Liver (tissue), 3 donors: Measurements from ENCODE around the gene DNAJC2.

Experiments used
- JUND ChIP-seq, 2 donors: IDR thresholded peaks; 2 replicates each; pipeline ENCODE4 v1.6.1; 2016; ENCODE audit warnings: antibody characterized with exemption in 2 of 2
- SP1 ChIP-seq: IDR thresholded peaks from 2 replicates; pipeline ENCODE4 v1.6.1; 2018; ENCODE audit warnings: antibody characterized with exemption, mild to moderate bottlenecking
- TAF1 ChIP-seq: conservative IDR thresholded peaks from 2 replicates; pipeline ENCODE4 v1.6.1; 2016; ENCODE audit warnings: antibody characterized with exemption, mild to moderate bottlenecking
- TF ChIP-seq, protein P1 (sequence below): fragments of 150-350 bp; IDR thresholded peaks from 2 replicates; pipeline ENCODE4 v1.5.1; 2017; ENCODE audit warnings: improper control_type of control experiment, low read depth, low read length; ENCODE audit not compliant: missing input control
- donor health status: healthy.
- donor health status: healthy.

DNA sequence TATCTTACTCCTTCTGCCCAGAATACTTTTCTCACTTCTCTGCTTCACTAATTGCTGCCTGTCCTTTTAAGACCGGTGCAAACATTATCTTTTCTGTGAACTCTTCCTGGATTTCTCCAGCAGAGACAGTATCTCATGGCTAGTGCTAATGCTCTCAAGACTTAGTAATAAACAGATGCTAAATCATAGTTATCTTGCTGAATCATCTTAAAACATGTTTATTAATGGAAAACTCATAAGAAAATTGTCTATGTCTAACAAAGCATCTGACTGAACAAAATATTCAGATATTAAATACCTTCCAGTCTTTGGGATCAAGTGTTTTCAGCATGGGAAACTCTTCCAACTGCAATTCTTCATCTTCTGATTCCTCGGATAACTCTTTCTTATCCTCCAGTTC, 3.1 kb downstream of the DNAJC2 start:
- TF ChIP-seq, protein P1, sequence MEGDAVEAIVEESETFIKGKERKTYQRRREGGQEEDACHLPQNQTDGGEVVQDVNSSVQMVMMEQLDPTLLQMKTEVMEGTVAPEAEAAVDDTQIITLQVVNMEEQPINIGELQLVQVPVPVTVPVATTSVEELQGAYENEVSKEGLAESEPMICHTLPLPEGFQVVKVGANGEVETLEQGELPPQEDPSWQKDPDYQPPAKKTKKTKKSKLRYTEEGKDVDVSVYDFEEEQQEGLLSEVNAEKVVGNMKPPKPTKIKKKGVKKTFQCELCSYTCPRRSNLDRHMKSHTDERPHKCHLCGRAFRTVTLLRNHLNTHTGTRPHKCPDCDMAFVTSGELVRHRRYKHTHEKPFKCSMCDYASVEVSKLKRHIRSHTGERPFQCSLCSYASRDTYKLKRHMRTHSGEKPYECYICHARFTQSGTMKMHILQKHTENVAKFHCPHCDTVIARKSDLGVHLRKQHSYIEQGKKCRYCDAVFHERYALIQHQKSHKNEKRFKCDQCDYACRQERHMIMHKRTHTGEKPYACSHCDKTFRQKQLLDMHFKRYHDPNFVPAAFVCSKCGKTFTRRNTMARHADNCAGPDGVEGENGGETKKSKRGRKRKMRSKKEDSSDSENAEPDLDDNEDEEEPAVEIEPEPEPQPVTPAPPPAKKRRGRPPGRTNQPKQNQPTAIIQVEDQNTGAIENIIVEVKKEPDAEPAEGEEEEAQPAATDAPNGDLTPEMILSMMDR = no peak
- TF ChIP-seq TAF1 = no peak
- no peak for TF ChIP-seq SP1
- no peak for TF ChIP-seq JUND (IDR thresholded peaks at IDR 0.05)
